ENCODE results near the gene AQP4.

Gene AQP4, protein sequence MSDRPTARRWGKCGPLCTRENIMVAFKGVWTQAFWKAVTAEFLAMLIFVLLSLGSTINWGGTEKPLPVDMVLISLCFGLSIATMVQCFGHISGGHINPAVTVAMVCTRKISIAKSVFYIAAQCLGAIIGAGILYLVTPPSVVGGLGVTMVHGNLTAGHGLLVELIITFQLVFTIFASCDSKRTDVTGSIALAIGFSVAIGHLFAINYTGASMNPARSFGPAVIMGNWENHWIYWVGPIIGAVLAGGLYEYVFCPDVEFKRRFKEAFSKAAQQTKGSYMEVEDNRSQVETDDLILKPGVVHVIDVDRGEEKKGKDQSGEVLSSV

DNA sequence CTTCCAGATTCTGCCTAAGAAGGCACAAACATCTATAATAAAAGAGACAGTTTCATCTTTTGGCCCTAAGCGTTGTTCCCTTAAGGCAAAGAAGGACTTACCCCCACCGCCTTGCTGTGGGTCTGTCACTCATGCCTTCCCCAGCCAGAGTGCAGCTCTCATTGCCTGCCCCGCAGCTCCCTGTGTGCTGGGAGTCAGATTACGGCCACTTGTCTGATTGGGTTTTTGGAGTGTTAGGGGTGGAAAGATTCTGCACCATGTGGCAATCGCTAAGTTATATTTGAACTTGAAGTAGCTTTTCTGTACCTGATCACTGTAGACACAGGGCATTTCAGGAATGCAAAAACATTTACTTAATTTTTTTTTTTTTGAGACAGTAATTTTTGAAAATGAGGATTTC, at the start of gene AQP4:
Gene AQP4, minus strand, starts transcription at position 151 of the 400 bp plus-strand sequence. Its CDS starts 18 bp downstream, at position 133.
- no peak for DNase-seq

DNA sequence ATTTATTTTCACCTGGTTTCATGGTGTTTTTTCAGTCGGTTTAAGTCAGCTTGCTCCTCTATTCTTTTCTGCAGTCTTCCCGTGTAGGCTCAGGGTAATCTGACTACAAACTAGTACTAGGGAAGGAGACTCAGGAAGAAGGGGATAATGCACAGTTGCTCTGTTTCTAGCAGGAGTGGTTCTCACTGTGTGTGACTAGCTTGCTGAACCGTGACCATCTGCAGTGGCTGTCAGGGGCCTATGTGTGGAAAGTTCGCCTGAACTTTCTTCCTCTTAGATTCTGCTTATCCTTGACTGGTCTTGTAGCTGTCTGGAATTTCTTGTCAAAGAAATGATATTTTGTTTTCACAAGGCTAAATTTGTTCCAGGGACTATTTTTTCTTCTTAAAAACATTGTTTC, 46.3 kb upstream of the AQP4 start:
- DNase-seq = no peak

DNA sequence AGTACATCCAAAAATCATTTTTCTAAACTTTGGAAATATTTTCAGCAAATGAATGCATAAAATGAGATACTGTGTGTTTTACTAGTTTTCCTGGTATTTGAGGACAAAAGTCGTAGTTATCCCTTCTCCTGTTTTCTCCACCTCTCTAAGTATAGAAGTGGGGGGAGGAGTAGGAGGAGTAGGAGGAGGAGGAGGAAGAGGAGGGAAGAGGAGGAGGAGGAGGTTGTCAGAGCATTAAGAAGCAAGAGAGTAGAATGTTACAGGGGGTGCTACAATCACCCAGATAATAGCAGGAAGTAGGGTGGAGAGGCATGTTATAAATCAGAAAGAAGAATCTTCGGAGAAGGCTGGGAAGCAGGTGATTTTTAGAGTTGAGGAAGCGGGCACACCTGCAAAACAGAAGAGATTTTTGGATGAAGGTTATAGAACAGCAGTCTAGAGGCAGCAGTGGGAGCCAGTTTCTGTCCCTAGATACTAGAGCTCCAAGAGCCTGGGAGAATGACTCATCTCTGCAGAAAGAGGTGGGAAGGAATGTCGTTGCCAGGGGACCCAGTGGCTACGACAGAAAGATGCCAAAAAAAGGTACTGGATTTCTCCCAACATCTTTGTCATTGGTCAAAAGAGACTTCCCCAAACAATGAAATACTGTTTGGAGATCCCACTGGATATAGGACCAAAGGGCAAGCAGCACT, 44.2 kb upstream of the AQP4 start:
- DNase-seq = no peak

DNA sequence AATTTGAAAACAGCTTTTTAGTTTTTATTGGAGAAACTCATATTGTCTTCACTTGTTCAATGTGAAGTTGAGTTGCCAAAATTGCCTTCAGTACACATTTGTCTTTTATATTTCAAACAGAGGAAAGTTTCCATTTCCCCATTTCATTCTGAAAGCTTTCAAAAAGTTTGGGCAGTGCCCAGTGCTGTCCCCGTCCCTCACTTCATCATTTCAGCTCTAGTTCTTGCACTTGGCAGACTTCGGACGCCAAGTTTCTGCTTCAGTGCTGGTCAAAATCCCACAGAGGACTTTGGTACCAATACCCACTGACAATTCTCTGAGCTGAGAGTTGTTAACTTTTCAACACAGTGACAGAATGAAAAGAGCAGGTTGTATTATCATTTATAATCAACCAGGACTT, 43.4 kb upstream of the AQP4 start:
- no peak for DNase-seq

DNA sequence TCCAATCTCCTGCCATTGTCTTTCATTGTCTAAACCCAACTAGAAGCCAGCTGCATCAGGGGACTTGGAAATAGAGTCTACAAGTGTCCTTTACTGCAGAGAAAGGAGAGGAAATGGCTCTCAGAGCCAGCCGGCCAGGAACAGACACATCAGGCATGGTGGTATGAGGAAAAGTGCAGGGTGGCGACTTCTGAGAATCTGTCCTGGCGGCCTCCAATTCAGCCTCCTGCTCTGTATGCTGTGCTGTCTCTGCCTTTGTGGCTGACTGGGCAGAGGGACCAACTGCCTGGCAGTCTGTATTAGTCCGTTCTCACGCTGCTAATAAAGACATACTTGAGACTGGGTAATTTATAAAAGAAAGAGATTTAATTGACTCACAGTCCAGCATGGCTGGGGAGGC, 36.8 kb upstream of the AQP4 start:
- DNase-seq = no peak

DNA sequence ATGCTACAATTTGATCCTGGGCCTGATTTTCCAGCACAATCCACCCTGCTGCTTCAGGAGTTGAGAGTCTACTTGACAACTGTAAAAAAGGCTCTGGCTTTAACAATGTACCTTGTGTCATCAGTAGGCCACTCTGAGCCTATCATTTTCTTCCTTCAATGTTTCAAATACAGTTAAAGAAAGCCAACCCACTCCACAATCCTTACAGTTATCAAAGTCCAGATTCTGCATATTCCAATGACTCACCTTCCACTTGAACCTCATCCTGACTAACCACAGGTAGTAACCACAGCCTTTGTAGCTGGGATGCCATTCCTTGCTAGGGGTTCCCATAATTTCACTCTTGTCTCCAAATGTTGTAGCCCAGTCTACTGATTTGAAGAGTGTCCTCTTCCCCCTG, 35.5 kb upstream of the AQP4 start:
- DNase-seq = no peak

DNA sequence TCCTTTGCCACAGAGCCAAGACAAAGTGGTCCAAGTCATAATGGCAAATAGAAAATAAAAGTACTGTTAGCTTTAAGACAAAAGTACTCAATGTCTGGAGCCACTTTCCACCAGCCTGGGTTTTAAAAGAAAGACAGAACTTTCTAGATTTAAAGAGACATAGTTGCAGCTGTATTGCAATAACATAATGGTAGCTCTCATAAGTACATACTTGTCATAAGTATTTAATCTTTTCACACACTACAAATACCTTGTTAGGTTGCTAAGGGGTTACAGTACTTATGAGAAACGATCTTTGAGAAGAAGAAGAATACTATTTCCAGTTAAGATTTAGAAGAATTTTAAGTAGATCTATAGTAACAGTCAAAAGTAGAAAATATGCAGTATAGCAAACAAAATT, 28.9 kb upstream of the AQP4 start:
- no peak for DNase-seq

DNA sequence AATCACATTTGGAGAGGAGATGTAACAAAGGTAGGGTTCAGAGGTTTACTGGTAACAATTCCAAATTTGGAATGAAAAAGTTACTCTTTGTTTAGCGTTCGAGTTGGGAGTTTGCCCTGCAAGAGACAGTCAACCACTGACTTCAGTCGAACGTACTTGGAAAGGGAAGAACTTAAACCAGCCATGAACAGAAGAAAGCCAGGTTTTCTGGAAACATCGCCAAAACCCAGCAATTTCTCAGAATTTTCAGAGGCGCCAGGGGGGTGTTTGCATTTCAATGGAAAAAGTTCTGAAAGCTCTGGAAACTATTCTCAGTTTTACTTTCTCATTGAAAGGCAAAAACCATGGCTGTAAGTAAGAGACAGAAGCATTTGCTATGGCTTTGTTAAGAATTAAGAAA, 28.5 kb upstream of the AQP4 start:
- no peak for DNase-seq

DNA sequence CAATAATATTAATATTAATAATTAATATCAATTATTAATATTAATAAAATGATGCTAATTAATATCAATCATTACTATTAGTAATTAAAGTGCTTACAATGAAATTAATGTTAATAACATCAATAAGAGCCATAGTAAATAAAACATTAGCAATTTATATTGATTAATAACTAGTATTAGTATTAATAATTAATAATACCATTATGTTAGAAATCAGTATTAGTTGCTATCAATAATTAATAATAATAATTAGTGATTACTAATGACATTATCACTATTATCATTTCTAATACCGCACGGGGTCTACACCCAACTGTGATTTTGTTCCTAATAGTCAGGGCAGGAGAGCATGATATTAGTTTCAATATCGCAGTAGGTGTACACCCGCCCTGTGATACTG, 22.8 kb upstream of the AQP4 start:
- no peak for DNase-seq

DNA sequence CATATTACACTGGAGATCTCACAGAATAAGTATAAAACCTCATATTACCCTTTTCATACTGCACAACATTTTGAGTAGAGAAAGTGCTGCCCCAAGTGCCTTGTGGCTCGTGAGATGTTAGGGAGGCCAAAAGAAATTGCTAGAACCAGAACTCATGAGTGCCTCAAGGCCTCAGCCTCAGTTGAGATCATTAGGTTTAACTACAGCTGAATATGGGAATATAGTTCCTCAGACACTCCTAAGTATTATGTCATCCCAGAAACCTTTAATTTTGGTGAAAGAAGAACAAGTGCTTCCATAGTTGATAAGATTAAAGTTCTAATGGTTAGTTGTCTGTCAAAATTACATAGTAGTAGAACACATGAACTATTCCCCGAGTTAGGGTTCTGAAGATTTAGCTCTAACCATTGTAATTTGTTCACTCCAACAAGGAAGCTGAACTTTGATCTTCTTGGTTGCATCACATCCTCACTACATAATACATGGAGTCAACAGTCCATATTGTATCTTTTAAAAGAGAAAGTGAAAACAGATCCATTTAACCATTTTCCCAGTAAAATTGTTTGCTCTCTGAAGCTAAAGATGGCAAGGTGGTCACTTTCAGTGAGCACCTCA, 9.6 kb upstream of the AQP4 start:
- no peak for DNase-seq

DNA sequence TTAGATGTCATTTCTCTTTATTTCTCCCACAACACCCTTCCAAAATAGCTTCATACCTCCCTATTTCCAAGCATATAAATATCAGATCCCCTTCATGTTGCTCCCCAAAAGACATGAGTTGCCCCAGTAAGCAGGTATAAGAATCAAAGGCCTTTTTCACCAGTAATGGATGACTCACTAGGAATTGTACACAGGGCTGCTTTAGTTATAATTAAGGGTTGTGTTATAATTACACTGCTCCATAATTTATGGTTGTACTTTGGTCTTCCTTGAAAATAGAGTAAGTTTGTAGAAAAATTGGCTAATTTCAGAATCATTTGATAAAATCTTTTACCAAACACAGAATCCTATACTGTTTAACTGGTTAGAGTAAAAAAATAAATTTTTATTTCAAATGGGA, 8.8 kb upstream of the AQP4 start:
- no peak for DNase-seq

DNA sequence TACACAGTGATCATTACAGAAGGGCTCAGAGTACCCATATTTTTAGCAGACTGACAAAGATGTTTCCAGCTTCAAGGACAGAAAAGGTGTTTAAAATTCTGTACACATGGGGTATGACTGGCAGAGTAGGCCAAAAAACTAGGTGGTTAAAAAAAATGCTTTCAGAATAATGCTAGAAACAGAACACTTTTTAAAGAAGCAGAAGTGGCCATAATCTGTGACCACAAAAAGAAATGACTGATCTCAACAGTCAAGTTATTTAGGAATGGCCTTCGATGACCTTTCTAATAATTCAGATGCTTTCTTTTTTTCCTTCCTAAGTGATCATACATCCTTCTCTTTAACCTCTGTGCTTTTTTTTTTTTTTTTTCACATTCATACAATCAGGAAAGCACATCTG, 4.1 kb upstream of the AQP4 start:
- DNase-seq = no peak

DNA sequence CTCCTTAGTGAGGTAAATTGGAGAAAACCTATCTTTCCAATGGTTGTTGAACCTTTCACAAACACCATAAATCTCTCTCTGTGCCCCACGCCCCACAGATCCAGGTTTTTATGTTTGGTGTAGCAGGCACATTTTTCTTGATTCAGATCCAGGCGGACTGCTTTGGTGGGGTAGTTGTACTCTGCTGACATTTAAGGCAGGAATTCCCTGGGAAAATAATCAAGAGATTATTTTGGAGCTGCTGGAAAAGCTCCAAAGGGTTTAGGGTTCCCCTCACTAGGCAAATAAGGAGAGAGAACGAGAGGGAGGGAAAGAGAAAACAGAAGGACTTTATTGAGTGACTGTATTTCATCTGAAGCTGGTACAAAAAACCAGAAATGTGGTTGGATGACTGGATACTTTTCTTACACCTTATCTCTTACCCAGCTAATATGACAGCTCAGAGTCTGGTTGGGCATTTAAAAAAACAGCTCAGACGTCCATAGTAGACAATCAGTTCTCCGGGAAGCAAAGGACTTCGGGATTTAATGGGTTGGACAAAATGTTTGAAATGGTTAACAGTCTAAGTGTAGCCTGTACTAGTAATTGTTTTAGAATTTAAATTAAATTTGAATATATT, 3.6 kb upstream of the AQP4 start:
- no peak for DNase-seq

DNA sequence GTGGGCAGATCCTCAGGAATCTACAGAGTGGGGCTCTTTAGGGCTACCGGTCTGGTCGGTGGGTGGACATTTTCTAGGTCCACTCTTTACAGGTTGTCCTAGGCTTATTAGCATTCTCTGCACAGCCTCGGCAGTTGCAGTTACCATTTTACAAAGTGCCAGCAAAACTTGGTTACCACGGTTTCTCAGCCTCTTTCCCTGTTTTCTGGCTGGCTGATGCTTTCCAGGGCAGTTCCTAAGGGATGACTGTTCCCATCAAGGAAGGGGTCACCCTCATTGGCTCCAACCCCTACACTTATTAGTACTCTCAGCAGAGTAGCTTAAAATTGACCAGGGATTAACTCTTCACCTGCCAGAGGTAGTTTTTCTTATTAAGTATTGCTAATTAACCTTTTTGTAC, 2.0 kb upstream of the AQP4 start:
- DNase-seq = no peak

DNA sequence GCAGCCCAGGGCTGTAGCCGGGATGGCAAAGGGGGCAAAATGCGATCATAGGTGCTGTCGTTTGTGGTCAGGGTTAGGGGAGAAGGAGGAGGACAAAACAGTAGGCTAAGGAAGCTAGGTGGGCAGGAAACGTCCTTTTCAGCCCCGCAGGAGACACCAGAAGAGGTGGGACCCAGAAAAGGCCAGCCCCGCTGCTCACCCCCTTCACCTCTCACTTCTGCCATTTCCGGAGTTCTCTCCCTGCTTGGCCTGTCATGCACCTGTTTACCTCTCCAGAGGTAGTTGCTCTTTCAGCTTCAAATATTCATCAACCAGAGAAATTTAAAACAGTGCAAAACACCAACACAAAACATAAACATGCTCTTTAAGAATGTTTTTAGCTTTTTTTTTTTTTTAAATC, 849 bp downstream of the AQP4 start:
- no peak for DNase-seq

DNA sequence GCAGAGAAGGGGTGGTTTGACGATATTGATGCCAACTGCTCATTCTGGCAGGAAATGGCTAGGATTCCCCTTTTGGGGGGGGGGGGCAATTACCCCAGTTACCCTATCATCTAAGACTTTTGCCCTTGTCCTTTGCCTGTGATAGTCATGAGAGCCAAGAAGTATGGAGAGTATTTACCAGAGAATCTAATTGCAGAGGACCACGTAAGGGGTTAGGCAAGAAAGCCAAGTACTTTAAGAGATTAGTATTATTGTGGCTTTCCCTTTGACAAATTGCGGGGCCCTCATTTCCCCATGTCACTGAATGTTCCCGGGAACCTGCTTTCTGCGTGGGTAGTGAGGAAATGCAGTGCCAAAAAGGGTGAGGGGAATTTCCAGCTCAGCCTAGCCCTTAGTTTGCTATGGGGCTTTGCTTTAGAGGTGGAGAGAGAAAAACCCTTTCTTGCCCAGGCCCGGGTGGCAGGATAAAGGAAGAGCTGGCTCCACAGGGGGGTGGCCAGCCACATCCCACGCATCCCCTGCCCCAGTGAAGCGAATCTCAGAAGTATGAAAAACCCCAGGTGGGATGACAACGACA, 1.5 kb downstream of the AQP4 start:
- no peak for DNase-seq

DNA sequence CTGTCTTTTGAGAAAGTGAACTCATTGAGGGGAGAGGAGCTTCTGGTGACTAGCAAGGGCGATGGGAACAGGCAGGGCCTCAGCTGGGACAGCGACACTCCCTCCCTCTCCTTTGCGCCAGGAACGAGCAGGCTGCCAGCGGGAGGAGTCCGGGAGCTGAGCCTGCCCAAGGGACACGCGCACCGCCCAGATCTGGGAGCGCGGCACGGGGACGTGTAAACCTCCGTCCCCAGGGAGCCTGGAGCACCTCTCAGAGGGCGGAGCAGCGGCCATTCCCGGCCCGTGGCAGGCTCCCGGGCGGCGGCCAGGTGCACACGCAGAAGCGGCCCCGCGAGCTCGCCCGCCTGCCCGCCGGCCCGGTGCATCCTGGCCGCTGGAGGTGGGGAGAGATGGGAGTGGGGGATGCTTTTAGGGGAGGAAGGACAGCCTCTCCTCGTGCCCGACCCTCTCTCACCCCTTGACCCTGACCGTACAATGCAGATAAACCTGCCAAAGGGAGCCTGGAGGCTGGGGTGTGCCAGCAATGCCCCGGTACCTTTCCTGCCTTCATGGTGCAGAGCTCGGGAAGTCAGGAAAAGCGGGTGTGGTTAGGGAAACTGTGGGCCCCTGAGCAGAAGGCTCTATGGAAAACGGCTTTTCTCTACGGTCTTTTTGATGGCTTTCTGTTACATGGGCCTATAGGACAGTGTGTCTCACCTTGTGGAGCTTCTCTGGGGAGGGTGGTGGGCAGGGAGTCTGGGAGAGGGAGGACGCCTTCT, 2.2 kb downstream of the AQP4 start:
- peak; percentile 3 for DNase-seq

DNA sequence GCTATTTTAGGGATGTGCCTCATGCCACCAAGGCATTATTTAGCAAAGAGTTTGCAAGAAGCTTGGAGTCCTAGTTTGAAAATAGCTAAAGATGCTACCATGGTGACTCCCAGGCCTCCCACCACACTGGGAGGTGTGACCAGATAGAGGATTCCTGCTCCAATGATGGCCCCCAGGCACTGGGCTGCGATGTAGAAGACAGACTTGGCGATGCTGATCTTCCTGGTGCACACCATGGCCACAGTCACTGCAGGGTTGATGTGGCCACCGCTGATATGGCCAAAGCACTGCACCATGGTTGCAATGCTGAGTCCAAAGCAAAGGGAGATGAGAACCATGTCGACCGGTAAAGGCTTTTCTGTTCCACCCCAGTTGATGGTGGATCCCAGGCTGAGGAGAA, 3.4 kb downstream of the AQP4 start:
- no peak for DNase-seq

DNA sequence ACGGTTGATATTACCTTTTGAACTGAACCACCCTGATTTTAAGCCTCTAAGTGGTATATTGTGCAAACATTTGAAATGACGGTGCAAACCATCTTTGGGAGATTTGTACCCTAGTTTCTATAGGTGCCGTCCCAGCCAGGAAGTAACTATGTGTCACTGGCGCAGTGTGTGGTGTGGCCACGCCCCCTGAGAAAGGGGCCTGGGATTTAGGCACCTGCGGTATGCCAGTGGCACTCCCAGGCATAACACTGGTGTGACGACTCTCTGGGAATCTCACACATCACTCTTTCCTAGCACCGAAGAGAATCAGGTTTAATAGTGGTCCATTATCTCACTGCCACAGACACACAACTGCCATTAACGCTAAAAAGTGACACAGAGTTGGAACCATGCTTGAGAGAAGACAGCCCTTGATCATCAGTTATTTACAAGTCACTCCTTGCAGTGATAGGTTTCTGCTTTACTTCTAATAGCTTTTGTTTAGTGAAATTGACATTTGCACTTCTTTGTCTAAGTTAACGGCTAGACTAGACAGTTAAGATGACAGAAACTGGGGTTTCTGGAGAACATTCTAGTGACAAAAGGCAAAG, 11.1 kb downstream of the AQP4 start:
- no peak for DNase-seq

DNA sequence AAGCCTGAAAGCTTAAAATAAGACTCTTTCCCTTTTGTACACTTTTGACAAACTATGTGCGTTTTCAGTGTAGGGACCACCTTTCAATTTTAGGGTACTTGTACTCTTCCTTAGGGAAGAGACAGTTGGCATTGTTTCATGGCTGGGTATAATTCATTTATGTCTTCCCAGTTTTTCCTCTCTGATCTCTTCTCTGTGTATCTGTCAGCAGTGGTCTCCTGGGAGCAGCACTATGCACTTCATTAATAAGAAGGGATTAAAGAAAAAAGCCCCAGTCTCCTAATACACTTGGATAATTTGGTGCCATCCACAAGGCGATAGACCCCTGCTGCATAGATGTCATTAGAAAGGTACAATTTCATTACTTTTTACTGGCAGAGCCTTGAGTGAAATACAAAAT, 12.1 kb downstream of the AQP4 start:
- DNase-seq = no peak

DNA sequence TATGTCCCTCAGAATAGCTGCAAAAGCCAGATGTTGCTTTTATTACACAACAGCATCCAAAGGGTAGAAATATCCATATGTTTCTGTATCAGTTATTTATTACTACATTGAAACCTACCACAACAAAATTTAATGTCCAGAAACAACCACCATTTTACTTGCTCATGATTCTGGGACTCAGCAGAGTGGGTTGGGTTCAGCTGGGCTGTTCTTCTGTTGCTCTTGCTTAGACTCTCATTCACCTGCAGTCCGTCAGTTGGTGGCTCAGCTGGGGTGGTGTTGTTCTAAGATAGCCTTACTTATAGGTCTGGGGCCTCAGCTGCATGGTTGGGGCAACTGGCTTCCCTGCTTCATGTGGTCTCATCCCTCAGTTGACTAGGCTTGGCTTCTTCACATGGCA, 21.7 kb downstream of the AQP4 start:
- no peak for DNase-seq

DNA sequence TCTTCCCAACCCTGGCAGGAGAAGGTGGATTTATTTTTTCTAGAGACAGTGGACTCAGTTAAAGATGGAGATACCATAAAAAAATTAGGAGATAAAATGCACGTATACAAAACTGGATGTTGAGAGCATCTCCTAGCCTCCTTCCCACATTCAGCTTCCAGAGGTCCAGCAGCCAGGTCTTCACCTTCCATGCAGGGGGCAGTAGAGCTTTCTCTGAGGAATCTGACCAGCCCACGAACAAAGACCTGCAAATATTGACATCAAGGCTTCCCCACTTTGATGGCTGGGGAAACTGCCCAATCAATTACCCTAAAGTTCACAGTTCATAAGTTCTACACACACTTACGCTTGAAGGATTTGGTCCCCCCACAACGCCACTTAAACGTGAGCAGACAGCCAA, 24.5 kb downstream of the AQP4 start:
- DNase-seq = no peak
